CD4-positive, alpha-beta T cell treated with Interleukin-4 for 4 hours (primary cell): ENCODE data around the gene LMF1.

Source experiments
- DNase-seq: peaks from one replicate; pipeline ENCODE4 v3.0.0-alpha.2; 2020

LMF1 gene

DNA sequence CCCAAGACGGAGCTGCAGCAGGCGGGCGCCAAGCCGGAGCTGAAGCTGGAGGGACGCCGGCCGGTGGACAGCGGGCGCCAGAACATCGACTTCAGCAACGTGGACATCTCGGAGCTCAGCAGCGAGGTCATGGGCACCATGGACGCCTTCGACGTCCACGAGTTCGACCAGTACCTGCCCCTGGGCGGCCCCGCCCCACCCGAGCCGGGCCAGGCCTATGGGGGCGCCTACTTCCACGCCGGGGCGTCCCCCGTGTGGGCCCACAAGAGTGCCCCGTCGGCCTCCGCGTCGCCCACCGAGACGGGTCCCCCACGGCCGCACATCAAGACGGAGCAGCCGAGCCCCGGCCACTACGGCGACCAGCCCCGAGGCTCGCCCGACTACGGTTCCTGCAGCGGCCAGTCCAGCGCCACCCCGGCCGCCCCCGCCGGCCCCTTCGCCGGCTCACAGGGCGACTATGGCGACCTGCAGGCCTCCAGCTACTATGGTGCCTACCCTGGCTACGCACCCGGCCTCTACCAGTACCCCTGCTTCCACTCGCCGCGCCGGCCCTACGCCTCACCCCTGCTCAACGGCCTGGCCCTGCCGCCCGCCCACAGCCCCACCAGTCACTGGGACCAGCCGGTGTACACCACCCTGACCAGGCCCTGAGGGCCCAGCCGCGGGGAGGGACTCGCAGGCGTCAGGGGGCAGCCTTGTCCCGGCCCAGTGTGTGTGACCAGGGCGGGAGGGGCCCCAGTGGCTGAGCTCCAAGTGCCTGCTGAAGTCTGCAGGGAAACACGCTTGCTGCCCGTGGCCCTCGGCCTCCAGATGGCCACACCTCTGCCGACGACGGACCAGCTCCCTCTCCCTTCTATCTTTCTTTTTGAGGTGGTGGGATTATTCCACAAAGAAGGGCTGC lies 14.2 kb upstream of the LMF1 start:
- no peak for DNase-seq

DNA sequence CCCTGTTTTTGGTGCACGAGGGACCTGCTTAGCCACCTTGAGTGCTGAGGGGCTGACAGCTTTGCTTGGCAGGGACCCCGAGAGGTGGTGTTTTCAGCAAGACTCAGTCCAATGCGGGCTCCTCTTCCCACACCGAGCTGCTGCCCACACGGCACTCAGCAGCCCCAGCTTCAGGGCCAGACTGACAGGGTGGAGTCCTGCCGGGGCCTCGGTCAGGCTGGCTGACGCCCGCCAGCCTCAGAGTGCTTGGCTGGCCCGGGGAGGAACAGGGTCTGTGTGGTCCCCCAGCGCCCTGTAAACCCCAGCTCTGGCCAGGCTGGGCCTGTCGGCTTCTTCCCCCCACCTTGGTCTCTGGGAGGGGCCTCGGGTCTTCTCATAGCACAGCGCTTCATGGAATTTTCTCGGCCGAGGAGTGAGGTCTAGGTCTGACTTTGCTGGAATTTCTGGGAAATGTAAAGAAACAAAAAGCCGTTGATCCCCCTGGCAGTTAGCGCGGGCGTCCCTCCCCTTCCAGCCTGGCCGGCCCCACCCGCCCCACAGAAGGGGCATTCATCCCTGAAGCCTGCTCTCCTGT lies 13.4 kb upstream of the LMF1 start:
- DNase-seq = no peak

DNA sequence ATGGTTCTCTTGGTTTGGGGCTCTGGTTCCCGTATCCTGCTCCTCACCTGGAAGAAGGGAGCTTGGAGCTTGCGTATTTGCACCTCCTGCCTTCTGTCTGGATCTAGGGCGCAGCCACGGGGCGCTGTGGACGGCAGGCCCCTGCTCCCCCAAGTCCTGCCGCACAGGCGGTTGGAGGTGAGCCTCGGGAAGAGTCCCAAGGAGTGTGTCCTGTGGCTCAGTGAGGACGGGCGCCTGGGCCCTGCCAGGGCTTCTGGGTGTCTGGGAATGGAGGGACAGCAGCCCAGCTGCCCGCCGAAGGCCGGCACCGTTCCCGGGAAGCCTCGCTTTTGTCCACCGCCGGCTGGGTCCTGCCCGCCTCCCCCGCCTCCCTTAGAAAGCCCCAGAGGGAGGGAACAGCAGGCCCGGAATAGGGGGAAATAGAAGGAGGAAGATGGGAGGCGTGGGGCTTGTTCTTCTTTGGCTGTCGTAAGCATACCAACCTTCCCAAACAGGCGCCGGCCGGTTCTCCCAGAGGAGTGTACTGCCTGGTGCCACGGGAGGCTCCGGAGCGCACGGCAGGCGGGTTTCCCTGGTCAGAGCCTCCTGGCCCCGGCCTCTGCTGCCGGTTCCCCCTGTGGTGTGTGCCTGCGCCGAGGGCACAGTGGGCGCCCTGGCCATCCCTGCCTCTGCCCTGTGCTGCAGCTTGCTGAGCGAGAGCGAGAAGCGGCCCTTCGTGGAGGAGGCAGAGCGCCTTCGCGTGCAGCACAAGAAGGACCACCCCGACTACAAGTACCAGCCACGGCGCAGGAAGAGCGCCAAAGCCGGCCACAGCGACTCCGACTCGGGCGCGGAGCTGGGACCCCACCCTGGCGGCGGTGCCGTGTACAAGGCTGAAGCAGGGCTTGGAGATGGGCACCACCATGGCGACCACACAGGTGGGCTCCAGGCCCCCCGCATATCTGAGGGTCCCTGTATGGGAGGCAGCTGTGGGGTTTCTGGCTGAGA lies 12.6 kb upstream of the LMF1 start:
- DNase-seq = no peak

DNA sequence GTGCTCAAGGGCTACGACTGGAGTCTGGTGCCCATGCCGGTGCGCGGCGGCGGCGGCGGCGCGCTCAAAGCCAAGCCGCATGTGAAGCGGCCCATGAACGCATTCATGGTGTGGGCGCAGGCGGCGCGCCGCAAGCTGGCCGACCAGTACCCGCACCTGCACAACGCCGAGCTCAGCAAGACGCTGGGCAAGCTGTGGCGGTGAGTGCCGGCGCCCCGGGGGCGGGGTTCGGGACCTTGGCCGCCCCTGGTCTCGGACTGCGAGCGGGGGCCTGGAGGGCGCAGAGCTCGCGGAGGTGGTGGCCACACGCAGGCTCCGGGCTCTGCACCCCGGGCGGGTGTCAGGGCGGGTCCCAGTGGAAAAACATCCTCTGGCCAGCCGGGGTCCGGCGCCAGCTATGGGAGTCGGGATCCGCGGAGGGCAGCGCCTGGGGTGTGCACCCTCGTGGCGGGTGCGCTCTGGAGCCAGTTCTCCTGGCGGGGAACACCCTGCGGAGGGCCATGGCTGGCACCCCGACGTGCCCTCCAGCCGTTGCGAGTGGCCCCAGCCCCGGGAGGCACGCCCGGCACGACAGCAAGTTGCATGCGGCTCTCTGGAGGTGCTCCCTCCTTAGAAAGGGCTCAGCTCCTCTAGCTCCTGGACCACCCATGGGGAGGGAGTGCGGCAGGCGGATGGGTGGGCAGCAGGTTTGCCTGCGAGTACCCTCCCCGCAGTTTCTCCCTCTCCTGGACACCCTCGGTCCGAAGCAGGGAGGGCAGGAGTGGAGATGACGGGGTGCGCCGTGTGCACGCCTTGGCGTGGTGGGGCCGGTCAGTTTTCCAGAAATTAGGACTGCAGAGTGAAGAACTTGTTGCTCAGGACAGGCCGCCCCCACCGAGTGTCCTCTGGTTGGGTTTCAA lies 11.6 kb upstream of the LMF1 start:
- DNase-seq = no peak

DNA sequence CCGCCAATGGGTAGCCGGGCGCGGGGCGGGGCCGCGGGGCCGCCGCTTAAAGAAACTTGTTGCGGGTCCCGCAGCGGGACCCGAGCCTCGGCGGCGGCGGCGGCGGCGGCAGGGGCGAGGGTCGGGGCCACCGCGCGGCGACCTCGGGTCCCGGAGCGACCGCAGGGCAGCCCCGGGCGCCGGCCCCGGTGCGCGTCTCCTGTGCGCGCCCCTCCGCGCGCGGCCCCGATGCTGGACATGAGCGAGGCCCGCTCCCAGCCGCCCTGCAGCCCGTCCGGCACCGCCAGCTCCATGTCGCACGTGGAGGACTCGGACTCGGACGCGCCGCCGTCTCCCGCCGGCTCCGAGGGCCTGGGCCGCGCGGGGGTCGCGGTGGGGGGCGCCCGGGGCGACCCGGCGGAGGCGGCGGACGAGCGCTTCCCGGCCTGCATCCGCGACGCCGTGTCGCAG lies 10.9 kb upstream of the LMF1 start, which contains the start of gene SOX8:
SOX8 (plus strand) TSS at position 76 of the 450 bp plus-strand sequence; CDS start at position 229, 153 bp downstream.
- DNase-seq = no peak

DNA sequence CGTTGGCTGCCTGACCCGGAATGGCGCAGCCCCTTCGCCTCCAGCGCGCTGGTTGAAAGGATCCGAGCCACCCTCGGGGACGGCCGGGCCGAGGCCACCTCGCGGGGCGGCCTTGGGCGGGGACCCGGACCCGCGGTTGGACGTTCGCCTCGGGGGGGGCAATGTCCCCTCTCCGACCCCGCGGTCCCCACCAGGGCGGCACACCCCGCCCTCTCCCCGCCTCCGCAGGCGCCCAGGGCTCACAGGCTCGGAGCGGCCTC lies 9.7 kb upstream of the LMF1 start:
- no peak for DNase-seq

DNA sequence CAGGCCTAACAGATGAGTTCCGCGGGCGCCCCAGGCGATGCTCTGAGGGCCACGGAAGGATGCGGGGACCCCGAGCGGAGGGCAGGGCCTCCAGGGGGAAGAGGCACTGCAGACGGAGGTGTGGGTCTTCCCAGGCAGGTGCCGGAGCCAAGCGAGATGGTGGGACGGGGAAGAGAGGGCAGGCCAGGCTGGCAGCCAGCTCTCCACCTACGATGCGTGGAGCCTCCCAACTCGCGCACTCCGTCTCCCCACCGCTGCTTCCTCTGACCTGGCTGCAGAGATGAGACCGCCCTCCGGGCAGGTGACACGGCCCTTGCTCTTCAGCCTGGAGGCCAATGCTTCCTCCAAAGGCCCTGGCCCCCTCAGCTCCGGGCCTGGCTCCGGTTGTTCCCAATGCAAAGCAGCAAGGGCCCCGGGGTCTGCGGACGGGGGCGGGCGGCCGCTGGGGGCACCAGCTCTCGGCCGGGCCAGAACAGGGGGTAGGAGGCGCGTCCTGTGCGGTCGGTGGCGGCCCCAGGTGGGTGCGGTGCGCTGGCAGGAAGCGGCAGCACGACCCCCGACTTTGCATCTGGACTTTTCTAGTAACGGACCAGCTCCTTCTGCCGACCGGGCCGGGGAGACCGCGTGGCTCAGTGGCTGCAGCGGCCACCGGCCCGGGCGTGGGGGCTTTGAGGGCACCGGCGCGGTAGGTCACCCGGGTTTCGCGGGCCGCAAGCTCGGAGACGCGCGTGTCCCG lies 9.2 kb upstream of the LMF1 start:
- DNase-seq = no peak

DNA sequence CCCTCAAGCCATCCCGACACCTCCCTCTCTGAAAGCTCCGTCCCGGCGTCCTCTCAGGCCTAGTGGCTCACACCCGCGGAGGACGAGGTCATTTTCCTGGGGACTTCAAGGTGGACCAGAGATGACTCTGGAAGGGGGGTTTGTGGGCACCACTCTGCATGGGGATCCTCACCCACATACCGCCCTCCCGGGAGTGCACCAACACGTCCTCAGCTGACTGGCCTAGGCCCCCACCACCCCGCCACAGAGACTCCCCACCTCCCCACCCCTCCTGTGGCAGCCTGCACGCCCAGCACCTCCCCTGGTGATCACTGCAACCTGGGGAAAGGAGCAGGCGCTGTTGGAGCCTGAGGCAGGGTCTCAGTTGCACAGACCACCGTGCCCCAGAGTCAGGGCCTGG lies 8.4 kb upstream of the LMF1 start:
- no peak for DNase-seq

DNA sequence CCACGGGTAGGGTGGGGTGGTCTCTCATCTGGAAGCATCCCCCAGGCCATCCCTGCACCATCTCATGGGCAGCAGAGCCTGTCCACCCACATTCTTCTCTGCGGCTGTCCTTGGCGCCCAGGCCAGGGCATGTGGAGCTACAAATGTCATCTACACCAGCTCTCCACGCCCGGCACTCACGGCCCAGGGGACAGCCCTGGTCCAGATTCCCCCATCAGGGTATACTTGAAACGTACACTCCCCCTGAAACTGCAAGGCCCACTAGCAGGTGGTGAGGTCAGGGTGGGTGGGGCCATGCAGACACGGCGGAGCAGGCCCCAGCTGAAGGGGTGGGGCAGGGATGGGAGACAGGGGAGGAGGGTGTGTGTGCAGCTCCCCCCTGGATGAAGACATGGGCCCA lies 7.6 kb upstream of the LMF1 start:
- no peak for DNase-seq

DNA sequence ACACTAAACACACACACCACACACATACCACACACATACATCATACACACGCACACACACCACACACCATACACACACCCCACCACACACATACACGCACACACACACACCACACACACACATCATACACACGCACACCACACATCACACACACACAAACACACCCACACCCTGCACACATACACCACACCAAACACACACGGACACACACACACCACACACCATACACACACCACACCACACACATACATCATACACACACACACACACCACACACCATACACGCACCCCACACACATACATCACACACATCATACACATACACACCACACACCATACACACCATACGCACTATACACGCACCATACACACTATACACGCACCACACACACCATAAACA lies 7.1 kb upstream of the LMF1 start:
- no peak for DNase-seq

DNA sequence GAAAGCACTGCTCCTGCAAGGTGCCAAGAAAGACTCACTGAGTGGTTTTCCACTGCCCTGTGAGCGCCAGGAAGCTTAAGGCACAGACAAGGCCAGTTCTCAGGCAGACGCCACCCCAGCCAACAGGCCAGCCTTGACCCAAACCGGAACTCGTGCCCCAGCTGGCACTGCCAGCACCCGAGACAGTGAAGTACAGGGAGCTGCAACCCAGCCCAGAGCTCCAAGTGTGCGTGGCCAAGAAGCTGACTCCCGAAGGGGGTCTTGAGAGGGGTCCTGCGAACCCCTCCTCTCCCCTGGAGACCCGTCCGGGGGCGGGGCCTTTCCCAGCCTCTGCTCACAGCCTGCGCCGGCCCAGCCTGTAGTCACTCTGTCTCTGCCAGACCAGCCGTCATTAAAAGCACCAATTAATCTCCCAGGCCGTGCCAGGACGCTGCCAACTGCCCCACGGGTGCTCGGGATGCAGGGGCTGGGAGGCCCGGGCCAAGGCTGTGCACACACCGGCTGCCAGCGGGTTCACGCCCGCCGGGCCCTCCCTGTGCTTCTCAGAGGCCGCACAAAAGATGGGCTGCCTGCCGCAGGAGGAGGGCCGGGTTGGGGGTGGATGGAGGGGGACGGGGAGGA lies 6.4 kb upstream of the LMF1 start:
- no peak for DNase-seq

DNA sequence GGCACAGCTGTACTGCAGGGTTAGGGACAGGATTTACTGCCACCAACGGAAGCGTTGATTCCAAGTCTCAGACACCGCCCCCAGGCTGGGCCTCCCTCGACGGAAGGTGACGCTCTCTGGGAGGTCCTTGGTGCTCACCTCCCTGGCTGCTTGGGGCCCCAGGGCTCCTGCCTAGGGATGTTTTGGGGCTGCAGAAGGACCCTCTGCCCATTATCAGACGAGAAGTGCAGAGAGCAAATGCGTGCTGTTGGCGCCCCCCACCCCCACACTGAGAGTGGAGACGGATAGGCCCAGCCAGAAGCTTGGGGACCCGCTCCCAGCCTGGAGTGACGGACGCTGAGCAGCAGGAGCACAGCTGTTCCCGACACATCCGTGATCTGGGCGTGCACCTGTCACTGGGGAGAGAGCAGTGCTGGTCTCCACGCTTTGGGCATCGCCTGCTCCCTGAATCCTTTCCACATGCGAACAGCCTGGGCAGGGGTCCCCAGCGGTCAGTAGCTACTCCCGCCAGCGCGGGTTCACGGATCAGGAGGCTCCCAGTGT lies 5.7 kb upstream of the LMF1 start:
- DNase-seq = no peak

DNA sequence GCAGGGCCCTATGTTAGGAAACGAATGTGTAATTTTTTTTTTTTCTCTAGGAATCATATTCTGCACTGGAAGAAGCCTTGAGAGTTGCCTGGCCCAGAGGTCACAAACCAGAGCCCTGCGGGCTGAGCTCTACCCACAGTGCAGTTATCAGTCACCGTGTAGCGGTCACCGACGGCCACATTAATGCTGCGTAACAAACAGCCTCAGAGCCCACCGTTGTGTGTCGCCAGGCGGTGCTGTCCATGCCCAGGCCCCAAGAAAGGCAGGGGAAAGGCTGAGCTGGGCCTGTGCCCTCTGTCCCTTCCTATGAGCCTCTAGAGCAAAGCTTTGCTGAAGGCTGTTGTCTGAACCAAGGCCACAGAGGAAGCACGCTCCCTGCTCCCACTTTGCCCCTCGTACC lies 4.5 kb upstream of the LMF1 start:
- DNase-seq = no peak

DNA sequence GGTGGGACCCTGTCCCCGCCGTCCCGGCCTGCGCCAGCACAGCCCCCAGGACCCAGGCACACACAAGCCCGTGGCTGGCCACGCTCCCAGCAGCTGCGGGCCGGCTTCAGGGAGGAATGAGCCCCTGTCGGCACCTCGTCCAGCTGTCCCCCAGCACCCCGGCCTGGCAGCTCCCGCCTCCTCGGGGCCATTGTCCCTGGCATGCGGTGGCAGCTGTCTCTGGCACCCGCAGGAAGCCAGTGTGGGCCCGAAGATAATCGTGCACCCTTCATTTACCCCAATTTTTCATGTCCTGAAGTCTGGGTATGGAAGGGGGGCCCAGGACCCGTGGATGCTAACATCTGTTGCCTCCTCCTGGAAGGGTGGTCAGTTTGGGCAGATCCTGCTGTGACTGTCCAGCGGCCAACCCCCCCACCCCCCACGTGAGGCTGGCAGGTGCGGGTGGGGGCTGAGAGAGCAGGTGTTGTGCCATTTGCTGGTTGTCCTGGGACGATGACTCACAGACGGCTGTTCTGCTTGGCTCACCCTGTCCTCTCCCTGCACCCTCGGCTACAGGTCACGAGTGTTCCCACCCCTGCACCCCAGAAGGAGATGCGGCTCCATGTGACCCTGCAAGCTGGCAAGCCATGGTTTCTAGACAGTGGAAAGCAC lies 4.0 kb upstream of the LMF1 start:
- DNase-seq = no peak

DNA sequence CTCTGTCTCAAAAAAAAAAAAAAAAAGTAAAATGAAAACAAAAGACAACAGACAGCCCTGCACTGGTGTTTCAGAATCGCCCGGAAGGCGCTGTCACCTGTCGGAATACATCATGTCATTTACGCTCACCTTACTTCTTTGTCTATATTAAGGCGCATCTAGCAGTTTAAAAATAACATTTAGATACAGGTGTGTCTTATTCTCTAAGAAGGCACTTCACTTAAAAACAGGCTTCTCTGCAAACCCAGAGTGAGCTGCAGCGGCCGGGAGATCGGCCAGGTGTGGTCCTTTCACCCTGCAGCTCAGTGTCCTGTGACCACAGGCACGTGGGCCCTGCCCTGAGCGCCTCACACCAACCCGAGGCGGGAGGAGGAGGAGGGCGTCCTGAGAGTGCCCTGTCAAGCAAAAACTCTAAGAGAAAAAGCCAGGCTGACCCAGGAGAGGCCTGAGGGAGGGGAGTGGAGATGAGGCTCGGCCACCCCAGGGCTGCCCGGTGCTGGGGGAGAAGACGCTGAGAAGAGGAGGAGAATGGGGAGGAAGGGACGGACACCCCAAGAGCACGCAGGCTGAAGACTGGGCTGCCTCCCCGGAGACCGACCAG lies 3.3 kb upstream of the LMF1 start:
- no peak for DNase-seq

DNA sequence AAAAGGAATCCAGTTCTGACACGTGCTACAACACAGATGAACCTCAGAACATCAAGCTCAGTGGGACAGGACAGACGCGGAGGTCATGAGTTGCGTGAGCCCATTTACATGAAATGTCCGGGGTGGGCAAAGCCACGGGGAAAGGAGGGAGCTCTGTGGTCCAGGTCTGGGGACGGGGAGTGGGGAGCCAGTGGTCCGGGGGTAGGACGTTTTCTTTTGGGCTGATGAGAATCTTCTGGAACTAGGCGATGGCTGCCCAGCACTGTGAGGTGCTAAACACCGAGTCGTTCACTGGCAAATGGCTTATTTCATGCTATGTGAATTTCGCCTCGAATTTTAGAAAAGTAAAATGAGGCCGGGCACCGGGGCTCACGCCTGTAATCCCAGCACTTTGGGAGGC lies 2.6 kb upstream of the LMF1 start:
- no peak for DNase-seq

DNA sequence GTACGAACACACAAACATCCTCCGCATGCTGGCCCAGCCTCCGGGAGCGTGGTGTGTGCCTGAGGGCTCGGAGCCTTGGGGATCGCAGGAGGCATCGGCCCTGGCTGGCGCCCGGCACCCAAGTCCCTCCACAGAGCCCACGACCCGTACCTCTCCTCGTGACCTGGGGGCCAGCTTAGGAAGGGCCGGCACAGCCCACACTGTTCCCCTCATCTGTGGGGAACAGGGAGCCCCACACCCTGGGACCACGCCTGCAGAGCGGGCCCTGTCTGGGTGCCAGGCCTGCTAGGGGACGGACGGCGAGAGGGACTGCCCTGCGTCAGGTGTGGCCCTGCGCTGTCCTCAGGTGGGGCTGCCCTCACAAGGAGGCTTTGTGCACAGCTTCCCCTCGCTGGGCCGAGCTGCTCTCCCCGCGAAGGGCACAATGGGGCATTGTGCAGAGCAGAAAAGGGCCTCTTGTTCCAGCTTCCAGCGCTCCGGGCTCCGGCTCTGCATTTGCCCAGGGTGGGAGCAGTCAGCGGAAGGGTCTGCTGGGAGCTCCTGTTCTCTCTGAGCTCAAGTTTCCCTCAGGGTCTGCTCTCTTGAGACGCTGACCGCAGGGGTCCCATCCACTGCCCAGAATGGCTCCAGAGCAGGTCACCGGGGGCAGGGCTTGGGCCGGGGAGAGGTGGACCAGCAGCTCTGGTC lies 1.7 kb upstream of the LMF1 start:
- no peak for DNase-seq

DNA sequence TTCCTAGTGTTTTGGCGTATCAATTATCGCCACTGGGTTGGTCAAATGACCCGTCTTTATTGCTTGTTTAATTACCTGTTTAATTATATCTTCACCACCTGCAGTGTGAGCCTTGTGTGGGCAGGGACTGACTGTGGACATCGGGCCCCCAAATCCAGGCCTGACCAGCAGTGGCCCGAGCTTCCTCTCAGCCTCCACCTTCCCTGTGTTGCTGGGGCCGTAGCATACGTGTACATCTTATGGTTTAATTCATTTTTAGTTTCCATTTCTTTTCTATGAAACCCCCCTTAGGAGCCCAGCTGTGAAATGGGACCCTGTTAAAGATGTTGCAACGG lies 1.2 kb upstream of the LMF1 start:
- no peak for DNase-seq

DNA sequence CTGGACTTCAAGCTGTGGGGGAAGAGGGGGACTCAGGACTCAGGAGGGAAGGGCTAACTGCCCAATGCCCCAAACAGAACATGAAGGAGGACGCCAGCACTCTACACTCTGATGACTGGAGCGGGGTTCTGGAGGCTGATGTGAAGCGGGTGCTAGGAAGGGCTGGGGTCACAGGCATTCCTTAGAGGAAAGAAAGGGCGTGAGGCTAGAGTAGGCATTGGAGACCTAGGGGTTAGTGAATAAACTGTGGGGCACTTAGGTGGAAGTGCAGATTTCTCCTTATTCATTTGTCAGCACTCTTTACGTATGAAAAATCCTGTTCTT lies 760 bp upstream of the LMF1 start:
- DNase-seq = no peak

DNA sequence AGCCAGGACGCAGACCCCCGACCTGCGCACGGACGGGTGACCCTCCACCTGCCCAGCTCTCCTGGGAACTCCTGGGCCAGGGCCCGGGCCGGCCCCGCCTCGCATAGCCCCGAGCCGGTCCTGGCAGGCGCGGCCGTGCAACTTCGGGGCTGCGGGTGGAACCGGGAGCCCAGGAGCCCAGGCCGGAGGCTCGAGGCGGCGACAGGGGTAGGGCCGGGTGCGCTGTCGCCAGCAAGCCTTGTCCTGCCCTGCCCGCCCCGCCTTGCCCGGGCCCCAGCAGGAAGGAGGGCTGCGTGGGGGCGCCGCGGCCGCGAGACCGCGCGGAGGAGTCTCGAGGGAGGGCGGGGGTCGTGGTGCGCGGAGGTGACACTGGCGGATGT lies 408 bp downstream of the LMF1 start:
- DNase-seq = no peak
